GM21825 (cell line): ENCODE results near the gene ZNF467.

ENCODE experiments used
- ATAC-seq: cut with Tn5 transposase; IDR thresholded peaks from one replicate; pipeline ENCODE4 v1.9.1; 2021; ENCODE audit warnings: mild to moderate bottlenecking, moderate library complexity; ENCODE audit not compliant: unreplicated experiment

Gene ZNF467

DNA sequence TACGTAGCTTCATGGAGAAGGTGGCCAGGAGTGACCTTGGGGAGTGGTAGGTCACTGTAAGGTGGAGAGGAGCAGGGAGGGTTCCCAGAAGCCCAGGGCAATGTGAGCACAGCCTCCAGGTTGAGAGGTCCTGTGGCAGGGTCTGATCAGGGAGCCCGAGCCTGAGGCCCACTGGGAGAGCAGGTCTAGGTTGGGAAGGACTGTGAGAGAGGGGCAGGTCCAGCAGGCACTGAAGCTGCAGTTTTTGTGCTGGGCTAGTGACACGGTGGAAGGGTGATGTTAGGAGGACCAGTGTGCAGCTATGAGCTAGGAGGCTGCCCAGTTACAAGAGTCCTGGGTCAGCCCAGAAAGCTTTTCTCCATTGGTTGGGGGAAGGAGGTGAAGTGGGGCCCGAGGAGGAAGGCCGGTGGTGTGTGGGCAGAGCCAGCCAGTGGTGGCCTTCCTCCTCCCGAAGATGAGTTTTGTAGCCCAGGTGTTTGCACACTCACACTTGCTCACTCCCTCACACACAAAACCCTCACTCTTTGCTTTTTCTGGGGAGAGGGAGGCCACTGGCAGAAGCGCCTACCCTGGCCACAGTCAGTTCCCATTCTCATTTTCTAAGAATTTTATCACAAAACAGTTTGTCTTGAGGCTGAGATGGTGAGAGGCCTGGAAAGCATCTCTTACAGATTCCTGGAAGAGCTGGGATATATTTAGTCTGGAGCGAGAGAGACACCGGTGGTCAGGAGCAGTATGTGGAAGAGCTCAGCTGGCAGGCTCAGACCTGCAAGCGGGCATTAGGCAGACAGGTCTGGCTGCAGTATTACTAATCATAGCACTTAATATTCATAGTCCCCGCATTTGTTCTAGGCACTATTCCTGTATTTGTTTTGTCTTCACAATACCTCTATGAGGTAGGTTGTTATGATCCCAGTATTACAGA is 57.1 kb downstream of the ZNF467 start:
- no peak for ATAC-seq

DNA sequence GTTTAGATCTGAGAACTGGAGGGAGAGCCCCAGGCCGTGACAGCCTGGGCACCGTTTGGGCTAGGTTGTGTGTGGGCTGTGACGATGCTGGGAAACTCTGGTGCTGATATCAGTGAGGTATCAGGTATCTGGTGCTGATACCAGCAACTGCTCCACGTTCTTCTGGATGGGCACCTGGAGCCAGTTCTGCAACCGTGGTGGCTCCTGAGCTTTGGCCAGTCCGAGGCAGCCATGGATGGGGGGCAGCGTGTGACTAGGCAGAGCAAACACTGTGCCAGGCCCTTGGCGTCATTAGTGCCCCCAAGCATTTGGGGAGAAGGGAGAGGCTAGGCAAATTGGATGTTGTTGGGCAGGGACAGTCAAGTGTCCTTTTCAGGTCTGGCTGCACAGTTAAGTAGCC is 57.9 kb downstream of the ZNF467 start:
- ATAC-seq: no peak

DNA sequence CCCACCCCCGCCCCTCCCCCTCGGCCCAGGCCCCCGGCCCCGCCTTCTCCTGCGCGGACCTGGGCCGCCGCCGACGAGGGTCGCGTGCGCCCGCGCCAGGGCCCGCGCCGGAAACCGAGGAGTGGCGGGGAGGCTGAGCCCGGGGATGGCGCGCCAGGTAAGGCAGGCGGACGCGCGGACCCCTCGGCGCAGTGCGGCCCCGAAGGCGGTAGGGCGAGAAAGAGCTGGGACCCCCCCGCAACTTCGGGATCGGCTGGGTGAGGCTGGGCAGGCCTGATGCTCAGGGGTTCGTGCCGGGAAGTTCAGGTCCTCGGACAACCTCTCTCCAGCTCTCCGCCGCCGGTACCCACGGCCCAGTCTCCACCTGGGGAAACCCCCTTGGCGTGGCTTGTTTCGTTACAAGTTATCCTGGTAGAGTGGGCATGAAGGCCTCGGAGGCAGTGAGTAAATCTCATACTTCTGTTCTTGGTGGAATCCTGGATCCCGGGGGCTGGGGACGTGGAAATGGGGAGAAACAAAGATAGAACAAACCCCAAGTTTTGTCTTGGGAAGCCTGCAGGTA is 58.4 kb downstream of the ZNF467 start:
- peak; percentile 14 for ATAC-seq
